Stimulated activated CD8-positive, alpha-beta memory T cell treated with anti-CD3 and anti-CD28 coated beads, Interleukin-7, amount 100 ng/mL, for 1 hour (primary cell): ENCODE measurements around the gene IFNA7.
"Not testable (repeated sequence)": the region's sequence is repeated elsewhere in the genome, so short reads cannot be mapped to it uniquely, and the experiment has no call there.

Source experiments
- DNase-seq, 2 donors: peaks; one replicate each; pipeline ENCODE4 v3.0.0-alpha.2; 2020; ENCODE audit warnings: low read depth in 2 of 2

The IFNA7 gene

DNA sequence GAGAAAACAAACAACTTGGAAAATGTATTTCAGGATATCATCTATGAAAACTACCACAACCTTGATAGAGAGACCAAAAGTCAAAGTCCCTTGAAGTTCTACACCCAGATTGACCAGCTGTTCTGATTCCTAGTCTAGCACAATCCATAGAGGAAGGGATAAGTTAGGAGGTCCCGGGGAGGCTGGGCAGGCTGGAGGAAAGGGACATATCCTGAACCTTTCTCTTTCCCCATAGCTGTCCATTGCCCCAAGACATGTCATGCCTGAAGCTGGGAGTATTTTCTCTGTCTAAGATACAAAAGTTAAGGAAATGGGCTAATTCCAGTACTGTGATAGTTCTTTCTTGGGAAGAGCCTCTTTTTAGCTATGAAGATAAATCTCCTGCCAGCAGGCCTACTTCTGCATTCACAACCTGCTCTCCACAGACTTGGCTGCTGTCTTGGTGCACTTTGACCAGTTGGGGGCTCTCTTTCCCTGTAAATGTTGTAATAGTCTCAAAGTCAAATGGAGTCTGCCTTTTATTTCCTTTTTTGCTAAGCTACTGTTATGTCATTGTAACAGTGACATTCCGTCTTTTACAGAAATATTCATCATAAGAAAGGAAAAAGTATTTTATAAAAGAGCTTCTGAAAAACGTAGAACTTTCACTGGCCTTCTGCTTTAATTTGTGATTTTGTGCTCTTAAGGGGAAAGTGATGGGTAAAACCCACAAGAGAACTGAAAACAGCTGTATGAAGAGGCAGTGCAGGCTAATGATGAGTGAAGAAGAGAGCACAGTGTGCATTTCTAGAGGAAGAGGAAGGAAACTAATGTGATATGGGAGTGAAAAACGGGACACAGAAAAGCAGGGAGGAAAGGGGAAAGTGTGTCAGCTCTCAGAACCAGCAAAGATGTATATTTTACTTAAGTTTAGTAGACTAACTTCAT lies 18.9 kb downstream of the IFNA7 start:
- not testable (repeated sequence) for DNase-seq

DNA sequence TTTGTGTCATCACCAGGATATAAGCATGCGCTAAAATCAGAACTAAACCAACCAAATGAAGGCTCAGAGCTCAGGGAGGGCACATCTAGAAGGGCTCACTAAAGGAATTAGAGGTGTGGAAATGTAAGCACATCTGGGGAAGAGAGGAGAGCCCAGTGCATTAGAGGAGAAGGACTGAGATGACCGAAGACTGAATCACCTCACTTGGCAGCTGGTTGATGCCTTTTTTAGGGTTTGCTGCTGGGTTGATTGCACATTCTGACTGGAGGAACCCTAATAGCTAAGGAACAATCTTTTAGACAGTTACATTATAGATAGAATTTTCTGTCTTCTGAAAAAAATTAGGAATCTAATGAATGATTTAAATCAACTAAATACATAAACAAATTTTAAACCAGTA lies 27.3 kb downstream of the IFNA7 start:
- no peak for DNase-seq

DNA sequence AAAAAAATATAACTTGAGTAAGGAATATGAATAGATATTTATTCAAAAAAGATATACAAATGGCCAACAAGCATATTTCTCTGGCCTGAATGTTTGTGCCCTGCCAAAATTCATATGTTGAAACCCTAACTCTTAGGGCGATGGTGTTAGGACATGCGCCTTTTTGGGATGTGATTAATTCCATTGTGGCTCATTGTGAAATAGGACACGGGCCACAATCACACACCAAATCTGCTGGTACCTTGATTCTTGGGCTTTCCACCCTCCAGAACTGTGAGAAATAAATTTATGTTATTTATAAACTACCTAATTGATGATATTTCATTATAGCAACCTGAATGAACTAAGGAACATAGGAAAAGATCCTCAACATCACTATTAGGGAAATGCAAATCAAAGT lies 29.8 kb downstream of the IFNA7 start:
- no peak for DNase-seq

DNA sequence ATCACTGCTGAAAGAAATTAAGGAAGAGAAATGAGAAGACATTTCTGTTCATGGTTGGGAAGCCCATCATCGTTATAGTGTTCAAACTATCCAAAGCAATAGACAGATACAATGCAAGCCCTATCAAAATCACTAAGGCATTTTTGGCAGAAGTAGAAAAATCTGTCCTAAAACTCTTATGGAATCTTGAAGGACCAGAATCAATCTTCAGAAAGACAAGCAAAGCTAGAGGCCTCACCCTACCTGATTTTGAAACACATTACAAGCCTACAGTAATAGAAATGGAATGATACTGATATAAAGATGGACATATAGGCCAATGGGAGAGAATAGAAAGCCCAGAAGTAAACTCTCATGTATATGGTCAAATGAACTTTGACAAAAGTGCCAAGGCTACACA lies 30.7 kb downstream of the IFNA7 start:
- no peak for DNase-seq

DNA sequence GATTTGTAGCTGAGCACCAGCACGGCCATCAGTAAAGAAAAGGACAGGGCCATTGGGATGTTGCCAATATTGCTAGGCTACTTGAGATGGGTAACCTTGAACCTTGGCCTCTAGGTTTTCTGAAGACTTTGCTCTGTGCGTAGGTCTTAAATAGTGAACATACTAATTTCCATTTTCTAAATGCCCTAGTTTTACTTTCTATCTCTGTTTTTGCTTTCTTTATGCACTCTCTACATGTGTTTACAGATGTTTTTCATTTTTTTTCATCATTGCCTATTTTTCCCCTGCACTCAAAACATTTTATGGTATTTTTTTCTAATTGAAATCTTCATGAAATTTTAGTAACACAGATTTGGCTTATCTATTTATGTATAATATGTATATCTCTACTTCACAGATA lies 35.4 kb downstream of the IFNA7 start, which contains the start of gene IFNA21:
Gene IFNA21 (minus strand): TSS at position 101 of the 400 bp plus-strand sequence. CDS start 48 bp downstream, at position 53.
- not testable (repeated sequence) for DNase-seq

DNA sequence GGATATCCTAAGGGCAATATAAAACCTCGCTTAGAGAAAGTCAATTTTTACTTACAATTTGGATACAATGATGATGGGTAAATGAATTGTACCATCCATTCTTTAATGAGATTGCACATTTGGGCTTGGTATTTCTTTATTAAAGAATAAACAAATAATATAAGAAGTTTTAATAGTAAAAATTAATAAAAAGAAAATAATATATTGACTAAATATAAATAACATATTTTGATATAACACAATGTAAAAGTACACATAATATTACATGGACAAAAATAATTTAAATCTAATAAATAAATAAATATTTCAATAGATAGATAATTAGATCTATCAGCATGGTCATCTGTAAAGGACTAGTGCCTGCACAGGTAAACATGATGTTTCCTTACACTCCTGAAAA lies 36.5 kb downstream of the IFNA7 start:
- DNase-seq: no peak

DNA sequence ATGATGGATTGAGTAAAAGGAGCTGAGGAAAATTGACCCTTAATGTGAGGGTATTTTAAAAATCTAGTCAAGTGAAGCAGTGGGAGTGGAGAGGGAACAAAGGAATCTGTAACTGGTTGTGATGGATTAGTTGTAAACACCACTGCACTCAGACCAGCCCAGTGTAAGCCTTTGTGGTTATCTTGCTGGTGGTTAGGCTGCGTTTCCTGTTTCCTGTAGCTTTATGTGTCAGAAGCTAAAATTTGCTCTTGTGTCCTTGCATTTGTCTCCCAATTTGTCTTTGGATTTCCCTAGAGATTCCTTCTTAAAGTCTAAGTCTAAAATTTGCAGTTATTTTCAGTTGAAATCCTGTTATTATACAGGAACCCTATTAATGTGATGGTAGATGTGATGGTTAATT lies 41.8 kb downstream of the IFNA7 start:
- DNase-seq: peak in 1 of 2 donors; percentile 16

DNA sequence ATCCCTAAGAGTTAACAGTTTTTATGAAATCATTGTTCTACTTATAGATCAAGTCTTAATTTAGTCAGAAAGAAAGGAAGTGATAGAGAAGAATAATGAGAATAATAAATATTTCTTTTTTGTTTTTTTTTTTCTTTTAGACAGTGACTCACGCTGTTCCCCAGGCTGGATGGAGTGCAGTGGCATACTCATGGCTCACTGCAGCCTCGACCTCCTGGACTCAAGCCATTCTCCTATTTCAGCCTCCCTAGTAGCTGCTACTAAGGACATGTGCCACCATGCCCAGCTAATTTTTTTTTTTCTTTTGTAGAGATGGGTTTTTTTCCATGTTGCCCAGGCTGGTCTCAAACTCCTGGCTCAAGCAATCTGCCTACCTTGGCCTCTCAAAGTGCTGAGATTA lies 46.5 kb downstream of the IFNA7 start:
- DNase-seq: no peak

DNA sequence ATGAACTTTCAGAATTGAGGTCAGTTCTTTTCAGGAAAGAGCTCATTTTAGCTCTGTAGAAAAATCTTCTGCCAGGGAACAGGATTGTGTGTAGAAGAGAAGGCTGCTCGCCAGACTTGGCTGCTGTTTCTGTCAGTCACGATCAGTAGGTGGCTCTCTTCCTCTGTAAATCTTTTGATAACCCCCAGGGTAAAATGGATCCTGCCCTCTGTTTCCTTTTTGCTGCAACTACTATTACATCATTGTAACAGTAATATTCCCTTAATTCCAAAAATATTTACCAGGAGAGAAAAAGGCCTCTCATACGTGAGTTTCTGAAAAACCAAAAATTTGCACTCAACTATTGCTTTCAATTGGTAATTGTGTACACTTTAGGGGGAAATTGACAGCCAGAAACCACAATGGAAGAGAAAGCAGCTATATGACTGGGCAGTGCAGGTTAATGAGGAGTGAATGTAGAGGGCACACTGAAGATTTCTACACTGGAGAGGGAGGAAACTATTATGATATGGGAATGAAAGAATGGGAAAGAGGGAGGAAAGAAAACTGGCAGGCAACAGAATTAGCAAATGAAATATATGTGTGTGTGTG lies 47.9 kb downstream of the IFNA7 start:
- no peak for DNase-seq

DNA sequence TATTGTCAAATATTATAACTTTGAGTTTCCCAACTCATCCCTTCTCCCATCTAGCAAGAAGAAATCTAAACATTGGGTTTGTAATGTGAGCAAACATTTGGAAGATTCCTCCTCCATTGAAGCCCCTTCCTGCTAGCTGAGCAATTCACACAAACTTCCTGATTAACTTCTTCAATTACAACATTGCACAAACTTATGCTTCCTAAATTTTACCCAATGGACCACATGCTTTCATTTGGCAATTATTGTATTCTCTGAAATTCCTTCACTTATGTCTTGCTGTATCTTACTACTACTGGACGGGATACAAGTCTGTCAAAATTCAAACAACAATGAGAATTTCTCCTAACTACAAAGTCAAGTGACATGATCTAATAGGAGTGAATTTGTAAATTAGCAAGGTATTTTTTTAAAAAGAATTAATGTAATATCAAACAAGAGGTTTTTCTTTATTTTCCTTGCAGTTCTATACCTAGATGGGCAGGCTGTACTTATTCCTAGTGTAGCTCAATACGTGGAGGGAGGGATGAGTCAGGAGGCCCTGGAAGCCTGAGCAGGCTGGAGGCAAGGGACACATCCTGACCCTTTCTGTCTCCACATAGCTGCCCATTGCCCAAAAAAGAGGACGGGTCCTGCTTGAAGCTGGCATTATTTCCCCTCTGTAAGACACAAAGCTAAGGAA lies 48.5 kb downstream of the IFNA7 start:
- DNase-seq: no peak
